ENCODE measurements around the gene CLIP3. TPM values are rescaled to one million over a fixed set of nuclear protein-coding genes. Genes with fewer than 3 reads are reported as not detected.

CLIP3 gene
- total and polyA plus RNA-seq, 2 of the 13 experiments (the other 11 are each of a cell fraction or from before 2014, with no cell fraction given): 0.15 to 1.2 TPM

DNA sequence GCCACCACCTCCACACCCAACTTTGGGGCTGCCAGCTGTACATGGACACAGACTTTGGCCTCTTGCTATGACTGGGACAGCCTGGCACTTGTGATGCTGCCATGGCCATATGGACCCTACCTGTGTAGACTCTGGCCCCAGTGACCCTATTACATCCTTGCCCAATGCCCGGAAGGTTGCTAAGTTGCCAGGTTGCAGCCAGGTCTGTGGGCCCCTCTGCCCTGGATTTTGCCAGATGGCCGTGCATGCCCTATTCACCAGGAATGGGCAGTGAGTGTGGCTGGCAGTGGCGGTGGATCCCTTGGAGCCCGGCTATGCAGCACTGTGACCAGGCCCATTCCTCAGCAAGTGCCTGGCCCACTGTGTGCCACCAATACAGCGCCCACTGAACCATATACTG is 46.6 kb downstream of the CLIP3 start:
- FAIRE-seq: no peak
- no CpG with 5 or more reads among the region's 5 CpGs for WGBS (ENCODE audit: low lambda C conversion rate)
- intact Hi-C loops (cut with micrococcal nuclease; ENCODE audit: unreplicated experiment) (no loop called here), in situ Hi-C loops (cut with HindIII; ENCODE audit: extremely low pct_ligation_motif_present, low pct_unique_long_range_greater_than_20kb) (no loop called here)
- Histone ChIP-seq H3K36me3 (replicated peaks in 1 of 2; ENCODE audit: control insufficient read depth in 1 of 2, insufficient read depth in 2 of 2, low read length in 2 of 2) (no peaks in the 10 kb centered on the region), H3K27ac (ENCODE audit: extremely low read length, insufficient read depth, low read length) (no peak overlapping the region), H2AFZ (ENCODE audit: low read length) (no peak overlapping the region), H3K9ac (ENCODE audit: insufficient read depth, low read depth, low read length) (no peak overlapping the region), H3K79me2 (ENCODE audit: insufficient read depth, low read length) (no peaks in the 10 kb centered on the region), H3K4me2 (ENCODE audit: low read depth, low read length) (no peak overlapping the region), H3K4me1 (ENCODE audit: insufficient read depth, low read length) (peaks cover 10% of the 10 kb centered on the region), H3K9me3 (ENCODE audit: low read length) (no peaks in the 10 kb centered on the region), H3K27me3 (ENCODE audit: control insufficient read depth in 1 of 2, insufficient read depth in 2 of 2, low read length in 2 of 2) (peaks cover 0 to 39% of the 10 kb centered on the region in 2 experiments; a peak in 4 of 5 replicates), H4K20me1 (ENCODE audit: insufficient read depth, low read length) (no peaks in the 10 kb centered on the region), H3K4me3 (replicated peaks in 1 of 3; ENCODE audit: insufficient read depth in 1 of 3, low read depth in 2 of 3, low read length in 3 of 3) (no peak overlapping the region)
- no peak for DNase-seq (ENCODE audit: low spot score)
- BruUV-seq (replicated peaks): no TSS peak
- TF ChIP-seq ISX (CRISPR knock-in tag; conservative IDR thresholded peaks at IDR 0.05) (no peak), ZNF263 (CRISPR knock-in tag; IDR thresholded peaks at IDR 0.05) (no peak), ZNF20 (CRISPR knock-in tag; IDR thresholded peaks at IDR 0.05) (no peak), KDM5B (CRISPR knock-in tag; IDR thresholded peaks at IDR 0.05; ENCODE audit: borderline replicate concordance) (no peak), ZNF10 (CRISPR knock-in tag; IDR thresholded peaks at IDR 0.05; ENCODE audit: borderline replicate concordance, low read depth) (no peak), TERF1 (CRISPR knock-in tag; IDR thresholded peaks at IDR 0.05) (no peak), NR2C2 (CRISPR knock-in tag; IDR thresholded peaks at IDR 0.05; ENCODE audit: borderline replicate concordance) (no peak)
- TF ChIP-seq, protein P1, sequence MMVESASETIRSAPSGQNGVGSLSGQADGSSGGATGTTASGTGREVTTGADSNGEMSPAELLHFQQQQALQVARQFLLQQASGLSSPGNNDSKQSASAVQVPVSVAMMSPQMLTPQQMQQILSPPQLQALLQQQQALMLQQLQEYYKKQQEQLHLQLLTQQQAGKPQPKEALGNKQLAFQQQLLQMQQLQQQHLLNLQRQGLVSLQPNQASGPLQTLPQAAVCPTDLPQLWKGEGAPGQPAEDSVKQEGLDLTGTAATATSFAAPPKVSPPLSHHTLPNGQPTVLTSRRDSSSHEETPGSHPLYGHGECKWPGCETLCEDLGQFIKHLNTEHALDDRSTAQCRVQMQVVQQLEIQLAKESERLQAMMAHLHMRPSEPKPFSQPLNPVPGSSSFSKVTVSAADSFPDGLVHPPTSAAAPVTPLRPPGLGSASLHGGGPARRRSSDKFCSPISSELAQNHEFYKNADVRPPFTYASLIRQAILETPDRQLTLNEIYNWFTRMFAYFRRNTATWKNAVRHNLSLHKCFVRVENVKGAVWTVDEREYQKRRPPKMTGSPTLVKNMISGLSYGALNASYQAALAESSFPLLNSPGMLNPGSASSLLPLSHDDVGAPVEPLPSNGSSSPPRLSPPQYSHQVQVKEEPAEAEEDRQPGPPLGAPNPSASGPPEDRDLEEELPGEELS (CRISPR knock-in tag; IDR thresholded peaks at IDR 0.05): no peak
- CTCF ChIA-PET (ENCODE audit: low intra/inter-chr PET ratio, low total read pairs): no interaction called here
- no peak for ATAC-seq
- POLR2A ChIA-PET: no interaction called here

Measured in HepG2 (cell line).